ENCODE data around the gene BCAN.
"Not testable (repeated sequence)": the region's sequence is repeated elsewhere in the genome, so short reads cannot be mapped to it uniquely, and the experiment has no call there.

DNA sequence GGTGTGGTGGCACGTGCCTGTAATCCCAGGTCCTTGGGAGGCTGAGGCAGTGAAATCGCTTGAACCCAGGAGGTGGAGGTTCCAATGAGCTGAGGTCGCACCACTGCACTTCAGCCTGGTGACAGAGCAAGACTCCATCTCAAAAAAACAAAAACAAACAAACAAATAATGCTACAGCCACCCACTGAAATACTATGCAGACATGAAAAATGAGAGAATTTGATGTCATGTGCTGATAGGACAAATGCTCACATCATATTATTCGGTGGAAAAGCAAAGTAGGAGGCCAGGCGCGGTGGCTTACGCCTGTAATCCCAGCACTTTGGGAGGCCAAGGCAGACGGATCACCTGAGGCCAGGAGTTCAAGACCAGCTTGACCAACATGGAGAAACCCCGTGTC is 31.8 kb upstream of the BCAN start:
- not testable (repeated sequence) for TF ChIP-seq POLR2A, EP300, CTCF (IDR thresholded peaks at IDR 0.05)

All from gastroesophageal sphincter (tissue), 3 donors.